WI38 (cell line): Measurements from ENCODE around the gene MYO1D.
A peak's percentile ranks its signal among the peaks of the same experiment; 100 is the strongest.

Experiments
- H3K4me3 ChIP-seq: 2 replicates; pipeline ENCODE4 v1.5.1; 2011; ENCODE audit warnings: low read depth, mild to moderate bottlenecking, control low read depth, low read length
- CTCF ChIP-seq: IDR thresholded peaks from 2 replicates; pipeline ENCODE4 v1.5.1; 2012; ENCODE audit warnings: low read depth, mild to moderate bottlenecking, control low read depth, low read length

Gene MYO1D

GRCh38 chr17:32488604-32489180 is 388.2 kb downstream of the MYO1D start:
- no peak for TF ChIP-seq CTCF
- no peak overlapping the region for H3K4me3 ChIP-seq

DNA sequence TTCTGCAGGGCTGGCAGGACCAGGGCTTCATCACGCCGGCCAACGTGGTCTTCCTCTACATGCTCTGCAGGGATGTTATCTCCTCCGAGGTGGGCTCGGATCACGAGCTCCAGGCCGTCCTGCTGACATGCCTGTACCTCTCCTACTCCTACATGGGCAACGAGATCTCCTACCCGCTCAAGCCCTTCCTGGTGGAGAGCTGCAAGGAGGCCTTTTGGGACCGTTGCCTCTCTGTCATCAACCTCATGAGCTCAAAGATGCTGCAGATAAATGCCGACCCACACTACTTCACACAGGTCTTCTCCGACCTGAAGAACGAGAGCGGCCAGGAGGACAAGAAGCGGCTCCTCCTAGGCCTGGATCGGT is 388.8 kb downstream of the MYO1D start:
- no peak overlapping the region for H3K4me3 ChIP-seq
- no peak for TF ChIP-seq CTCF

DNA sequence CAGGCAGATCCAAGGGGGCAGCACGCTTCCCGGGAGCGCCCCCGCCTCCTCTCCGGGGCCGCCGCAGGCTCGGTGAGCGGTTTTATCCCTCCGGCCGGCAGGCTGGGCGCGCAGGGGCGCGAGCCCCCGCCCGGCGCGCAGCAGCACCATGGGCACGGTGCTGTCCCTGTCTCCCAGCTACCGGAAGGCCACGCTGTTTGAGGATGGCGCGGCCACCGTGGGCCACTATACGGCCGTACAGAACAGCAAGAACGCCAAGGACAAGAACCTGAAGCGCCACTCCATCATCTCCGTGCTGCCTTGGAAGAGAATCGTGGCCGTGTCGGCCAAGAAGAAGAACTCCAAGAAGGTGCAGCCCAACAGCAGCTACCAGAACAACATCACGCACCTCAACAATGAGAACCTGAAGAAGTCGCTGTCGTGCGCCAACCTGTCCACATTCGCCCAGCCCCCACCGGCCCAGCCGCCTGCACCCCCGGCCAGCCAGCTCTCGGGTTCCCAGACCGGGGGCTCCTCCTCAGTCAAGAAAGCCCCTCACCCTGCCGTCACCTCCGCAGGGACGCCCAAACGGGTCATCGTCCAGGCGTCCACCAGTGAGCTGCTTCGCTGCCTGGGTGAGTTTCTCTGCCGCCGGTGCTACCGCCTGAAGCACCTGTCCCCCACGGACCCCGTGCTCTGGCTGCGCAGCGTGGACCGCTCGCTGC is 389.3 kb downstream of the MYO1D start:
- H3K4me3 ChIP-seq = peak overlapping the region; percentile 62
- no peak for TF ChIP-seq CTCF

- TF ChIP-seq CTCF = no peak
- peak within 1 kb of the TSS; percentile 62 for H3K4me3 ChIP-seq
Measured at GRCh38 chr17:32486701-32487472, 390.0 kb downstream of the MYO1D start, which contains the start of gene CDK5R1. TSS of gene CDK5R1 (plus strand) at chr17:32486993. CDS start at chr17:32487621, 628 bp downstream.

DNA sequence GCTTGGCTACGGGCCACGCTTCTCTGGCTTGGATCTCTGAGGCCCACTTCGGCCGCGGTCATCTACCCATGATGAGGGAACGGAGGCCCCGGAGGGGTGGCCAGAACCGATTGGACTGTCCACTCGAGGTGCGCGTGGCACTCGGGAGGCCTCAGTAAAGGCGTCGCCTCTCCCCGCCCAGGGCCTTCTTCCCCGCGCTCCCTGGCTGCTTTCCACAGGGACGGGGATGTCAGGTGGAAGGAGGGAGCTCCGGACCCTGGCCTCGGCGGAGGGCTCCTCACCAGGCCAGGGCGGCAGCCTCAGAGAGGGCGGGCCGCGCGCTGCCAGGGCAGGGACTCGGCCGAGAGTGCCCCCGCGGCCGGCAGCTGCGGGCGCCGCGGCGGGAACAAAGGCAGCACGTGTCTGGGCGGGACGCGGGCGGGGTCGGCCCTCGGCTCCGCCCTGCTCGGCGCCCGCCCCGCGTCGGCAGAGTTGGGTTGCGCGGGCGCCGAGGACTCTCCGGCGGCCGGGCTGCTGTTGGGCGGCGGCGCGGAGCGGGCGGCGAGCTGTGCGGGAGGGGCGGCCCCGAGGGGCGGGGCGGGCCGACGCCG is 390.7 kb downstream of the MYO1D start:
- no peak for TF ChIP-seq CTCF
- peak overlapping the region; percentile 53 for H3K4me3 ChIP-seq

- no peak overlapping the region for H3K4me3 ChIP-seq
Measured at GRCh38 chr17:32485261-32486110, 391.4 kb downstream of the MYO1D start.

More at GRCh38 chr17:32485261-32486110, 391.4 kb downstream of the MYO1D start:
- no peak for TF ChIP-seq CTCF
